GM18867 (cell line): Measurements from ENCODE around the gene GAN.
"Not testable (repeated sequence)": the region's sequence is repeated elsewhere in the genome, so short reads cannot be mapped to it uniquely, and the experiment has no call there.

ENCODE experiments used
- ATAC-seq: cut with Tn5 transposase; IDR thresholded peaks from one replicate; pipeline ENCODE4 v1.9.1; 2021; ENCODE audit warnings: mild to moderate bottlenecking, moderate library complexity; ENCODE audit not compliant: unreplicated experiment

GAN gene

GRCh38 chr16:81397058-81397878 lies 82.5 kb downstream of the GAN start:
- no peak for ATAC-seq

DNA sequence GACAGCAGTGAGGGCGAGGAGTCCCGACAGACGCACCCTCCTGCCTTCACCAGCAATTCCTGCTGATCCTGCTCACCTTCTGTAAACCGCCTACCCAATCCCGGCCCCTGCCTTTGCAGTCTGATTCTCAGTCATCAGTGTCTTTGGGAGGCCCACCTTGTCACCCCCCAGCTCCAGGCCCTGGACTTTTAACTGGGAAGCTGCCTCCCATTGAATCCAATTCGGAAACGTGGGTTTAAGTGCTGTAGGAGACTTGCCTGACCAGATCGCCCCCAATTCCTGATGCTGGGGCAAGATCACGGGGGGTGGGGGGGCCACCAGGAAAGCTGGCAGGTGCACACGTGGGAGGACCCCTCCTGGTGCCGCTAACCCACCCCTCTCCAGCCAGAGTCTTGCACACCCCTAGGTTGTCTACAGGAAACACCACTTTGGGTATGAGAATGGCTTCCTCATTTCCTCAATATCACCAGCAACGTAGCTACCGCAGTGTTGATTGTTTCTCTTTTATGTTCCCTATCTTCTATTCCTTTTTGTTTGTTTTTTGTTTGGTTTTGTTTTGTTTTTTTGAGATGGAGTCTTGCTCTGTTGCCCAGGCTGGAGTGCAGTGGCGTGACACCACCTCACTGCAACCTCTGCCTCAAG lies 83.2 kb downstream of the GAN start:
- no peak for ATAC-seq

DNA sequence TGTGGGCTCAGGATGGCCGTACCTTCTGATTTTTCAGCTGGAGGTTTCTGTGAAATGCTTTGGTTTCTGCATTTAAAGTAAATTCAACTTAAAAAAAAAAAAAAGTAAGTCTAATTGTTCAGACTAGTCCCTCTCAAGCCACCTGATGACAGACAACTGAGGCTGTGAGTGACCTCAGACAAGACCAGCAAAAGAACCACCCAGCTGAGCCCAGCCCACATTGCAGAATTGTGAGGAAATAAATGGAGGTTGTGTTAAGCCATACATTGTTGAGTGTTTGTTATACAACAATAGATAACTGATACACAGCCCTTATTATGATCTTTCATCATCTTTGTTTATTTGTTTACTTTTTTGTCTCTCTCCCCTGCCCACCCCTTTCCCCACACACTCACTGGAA lies 85.1 kb downstream of the GAN start:
- no peak for ATAC-seq

DNA sequence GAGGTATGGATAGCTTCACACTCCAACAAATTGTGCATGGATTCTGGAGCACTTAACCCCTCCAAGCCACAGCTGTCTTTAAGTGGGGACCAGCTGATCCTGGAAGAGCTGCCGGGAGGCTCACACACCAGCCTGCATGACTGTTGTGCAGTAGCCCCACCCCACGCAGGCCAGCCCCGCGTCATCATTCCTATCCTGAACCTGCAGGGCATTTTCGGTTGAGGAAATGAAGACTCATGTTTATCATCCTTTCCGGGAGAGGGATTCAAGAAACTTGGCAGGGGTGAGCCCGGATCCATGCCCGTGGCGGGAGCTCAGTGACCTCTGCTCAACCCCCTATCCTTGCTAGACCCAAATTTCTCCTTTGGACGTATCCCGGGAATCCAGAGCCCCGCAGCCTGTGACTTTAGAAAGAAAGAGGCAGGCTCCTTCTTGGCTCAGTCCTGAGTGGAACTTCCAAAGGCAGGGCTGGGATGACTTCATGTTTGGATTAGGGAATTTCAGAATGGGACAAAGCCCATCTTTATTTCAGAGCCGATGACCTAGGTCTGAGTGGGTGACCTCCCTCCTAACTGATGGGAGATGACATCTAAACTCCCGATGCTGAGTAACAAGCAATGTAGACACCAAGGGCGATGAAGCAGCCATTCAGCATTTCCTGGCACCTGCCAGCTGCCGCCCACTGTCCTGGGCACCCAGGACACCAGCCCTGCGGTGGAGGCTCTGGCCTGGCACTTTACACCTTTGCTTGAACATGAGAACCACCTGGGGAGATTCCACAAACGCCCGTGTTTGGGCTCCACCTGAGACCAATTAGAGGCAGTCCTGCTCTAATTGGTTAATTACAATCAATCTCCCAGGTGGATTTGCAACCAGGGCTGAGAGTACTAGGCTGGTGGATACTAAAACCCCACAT lies 86.5 kb downstream of the GAN start:
- no peak for ATAC-seq

DNA sequence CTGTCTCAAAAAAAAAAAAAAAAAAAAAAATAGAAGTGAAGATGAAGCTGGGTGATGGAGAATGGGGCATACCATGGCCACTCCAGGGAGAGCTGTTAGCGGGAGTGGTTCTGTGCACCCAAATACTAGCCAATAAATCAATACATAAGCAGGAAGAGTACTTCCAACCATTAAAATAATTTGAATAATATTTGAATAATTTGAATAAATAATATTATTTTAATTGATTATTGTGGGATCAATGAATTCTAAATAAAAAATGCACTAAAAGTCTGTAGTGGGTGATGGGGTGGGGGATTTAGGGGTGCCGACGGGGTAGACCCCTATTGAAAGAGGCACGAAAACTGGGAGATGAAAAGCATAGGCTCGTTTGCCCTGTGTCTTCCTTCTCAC lies 88.4 kb downstream of the GAN start:
- no peak for ATAC-seq

DNA sequence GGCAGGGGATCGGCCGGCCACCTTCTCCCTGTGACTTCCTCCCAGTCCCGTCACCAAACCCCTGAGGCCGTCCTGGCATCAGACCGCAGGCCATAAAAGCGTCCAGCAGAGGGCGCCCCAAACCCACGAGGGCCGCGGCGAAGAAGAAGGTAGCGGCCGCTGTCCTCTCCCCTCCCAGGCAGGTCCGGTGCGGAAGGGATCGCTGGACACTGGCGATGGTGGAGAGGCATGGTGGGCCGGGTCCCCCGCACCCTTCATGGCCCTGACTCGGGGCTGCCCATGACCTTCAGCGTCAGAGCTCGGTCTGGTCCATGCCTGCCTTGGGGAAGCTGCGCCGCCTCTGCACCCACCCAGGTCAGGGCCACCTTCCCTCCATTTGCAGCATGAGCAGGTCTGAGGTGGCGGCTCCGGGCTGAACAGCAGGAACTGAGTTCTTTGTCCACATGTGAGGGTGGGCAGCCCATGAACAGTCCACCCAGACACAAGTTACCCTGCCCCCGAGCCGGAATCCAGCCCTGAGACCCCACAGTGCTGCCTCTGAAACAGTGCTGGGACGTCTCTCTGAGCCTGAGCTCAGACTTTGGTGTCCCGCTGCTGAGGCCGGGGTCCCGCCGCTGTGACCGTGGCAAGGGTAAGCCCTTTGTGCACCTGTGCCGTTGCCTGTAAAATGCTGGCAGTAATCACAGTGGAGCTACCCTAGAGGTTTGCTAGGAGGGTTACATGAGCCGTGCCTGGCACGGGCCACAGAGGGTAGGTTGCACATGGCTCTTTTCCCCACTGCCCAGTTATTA lies 89.0 kb downstream of the GAN start:
- peak; percentile 82 for ATAC-seq

DNA sequence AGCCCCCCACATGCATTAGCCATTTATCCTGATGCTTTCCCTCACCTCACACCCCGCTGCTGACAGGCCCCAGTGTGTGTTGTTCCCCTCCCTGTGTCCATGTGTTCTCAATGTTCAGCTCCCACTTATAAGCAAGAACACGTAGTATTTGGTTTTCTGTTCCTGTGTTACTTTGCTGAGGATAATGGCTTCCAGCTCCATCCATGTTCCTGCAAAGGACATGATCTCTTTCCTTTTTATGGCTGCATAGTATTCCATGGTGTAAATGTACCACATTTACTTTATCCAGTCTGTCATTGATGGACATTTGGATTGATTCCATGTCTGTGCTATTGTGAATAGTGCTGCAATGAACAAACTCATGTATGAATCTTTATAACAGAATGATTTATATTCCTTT lies 90.2 kb downstream of the GAN start:
- not testable (repeated sequence) for ATAC-seq

- no peak for ATAC-seq
These were observed 90.9 kb downstream of the GAN start for GRCh38 chr16:81405702-81406113.

DNA sequence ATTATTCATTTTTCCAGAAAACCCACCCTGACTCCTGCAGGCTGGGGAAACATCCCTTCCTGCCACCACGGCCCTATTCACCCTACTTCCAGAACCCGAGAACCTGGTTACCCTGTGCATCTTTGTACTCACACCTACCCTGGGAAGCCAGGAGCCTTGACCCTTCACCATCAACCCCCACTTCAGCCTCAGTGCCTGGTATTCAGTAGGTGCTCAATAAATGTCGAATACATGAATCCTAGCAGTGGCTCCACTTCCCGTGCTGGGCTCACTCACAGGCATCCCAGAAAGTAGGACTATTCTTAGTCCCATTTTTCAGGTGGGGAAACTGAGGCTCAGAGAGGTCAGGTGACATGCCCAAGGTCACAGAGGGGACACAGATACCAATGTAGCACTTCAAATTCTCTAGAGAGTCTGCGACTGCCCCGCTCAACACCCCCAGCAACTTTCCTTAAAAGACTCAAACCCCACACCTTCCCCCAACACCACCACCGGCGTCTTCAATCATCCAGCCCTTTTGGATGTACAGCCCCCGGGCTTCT lies 93.7 kb downstream of the GAN start:
- ATAC-seq: no peak

DNA sequence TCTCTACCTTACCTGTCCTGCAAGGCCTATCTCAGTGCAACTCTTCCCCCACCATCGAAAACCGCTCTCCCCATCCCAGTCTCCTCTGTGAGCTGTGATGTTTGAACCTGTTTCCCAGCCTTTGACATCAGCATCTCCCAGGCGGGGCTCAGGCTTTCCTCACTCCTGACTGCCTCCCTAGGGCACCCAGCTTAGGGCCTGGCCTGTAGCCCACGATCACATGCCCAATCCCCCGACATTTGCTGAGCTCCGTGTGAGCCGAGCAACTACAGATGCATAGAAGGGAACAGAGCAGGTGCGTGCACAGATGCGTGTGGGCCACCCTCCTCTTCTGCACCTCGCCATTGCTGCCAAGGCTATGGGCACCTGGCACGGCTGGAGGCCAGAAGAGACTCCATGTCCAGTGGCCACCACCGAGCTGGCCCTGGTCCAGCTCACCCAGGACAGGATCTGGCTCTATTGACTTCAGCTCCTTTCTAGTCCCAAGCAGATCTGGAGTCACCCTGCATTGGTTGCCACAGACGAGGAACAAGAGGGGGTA lies 94.3 kb downstream of the GAN start:
- ATAC-seq: no peak

GRCh38 chr16:81410643-81411293 lies 96.0 kb downstream of the GAN start:
- no peak for ATAC-seq

GRCh38 chr16:81413245-81413990 lies 98.7 kb downstream of the GAN start:
- no peak for ATAC-seq

DNA sequence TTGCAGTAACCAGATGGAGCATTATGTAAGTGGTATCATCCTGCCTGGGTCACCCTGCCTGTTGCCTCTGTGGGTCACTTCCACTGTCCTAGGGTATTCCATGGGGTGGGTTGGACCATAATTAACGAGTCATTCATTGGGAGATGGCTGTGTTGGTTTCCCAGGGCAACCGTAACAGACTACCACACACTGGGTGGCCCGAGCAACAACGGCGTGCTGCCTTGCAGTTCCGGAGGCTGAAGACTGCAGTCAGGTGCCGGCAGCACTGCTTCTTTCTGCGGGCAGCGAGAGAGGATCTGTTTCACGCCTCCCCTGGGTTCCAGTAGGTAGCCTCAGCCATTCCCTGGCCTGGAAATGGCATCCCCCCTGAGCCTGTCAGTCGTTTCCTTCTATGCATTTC lies 101.0 kb downstream of the GAN start:
- ATAC-seq: no peak

DNA sequence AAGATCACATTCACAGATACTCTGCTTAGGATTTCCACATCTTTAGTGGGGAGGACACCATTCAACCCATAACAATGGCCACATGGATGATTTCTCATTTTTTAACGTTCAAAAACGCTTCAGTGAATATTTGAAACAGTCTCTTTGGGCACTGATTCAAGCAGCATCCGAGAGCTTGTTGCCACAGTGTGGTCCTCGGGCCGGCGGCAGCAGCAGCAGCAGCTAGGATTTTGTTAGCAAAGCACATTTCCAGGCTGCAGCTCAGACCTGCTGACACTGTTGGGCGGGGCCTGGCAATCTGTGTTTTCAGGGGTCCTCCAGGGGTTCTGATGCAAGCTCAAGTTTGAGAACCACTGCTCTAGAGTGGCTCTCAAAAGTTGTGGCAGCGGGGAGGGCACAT lies 102.0 kb downstream of the GAN start:
- ATAC-seq: no peak

DNA sequence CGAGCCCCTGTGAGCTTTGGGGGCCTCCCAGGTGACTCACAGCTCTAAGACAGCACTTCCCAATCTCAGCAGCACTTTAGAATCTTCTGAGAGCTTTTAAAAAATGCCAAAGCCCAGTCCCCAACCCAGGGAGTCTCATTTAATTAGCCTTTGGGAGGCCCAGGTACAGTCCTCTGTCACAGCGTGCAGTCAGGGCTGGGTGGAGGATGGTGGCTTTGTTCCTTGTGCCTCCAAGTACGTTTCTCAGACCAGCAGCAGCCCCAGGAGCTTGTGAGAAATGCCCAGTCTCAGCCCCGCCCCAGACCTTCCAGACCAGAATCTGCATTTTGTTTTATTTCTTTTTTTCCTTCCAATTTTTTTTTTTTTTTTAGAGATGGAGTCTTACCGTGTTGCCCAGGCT lies 102.4 kb downstream of the GAN start:
- ATAC-seq: no peak

DNA sequence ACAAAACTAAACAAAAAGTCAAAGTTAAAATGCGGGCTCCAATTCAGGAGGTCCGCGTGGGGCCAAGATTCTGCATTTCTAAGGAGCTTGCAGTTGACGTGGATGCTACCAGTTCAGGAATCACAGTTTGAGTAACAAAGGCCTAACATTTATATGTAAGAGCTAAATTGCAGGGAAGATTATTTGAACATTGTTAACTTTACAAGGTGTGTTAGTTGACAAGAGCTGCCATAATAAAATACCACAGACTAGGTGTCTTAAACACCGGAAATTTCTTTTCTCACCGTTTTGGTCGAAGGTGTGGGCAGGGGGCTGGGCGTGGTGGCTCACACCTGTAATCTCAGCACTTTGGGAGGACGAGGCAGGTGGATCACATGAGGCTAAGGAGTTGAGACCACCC lies 105.0 kb downstream of the GAN start:
- ATAC-seq: no peak

GRCh38 chr16:81421126-81421525 lies 106.4 kb downstream of the GAN start:
- ATAC-seq: no peak

GRCh38 chr16:81421536-81421935 lies 106.8 kb downstream of the GAN start:
- ATAC-seq: no peak

GRCh38 chr16:81422153-81422552 lies 107.4 kb downstream of the GAN start:
- not testable (repeated sequence) for ATAC-seq
